ENCODE data around the gene PRG3. TPM values are rescaled to one million over a fixed set of nuclear protein-coding genes. Genes with fewer than 3 reads are reported as not detected.

Gene PRG3
- total RNA-seq, 6 experiments from 2014 or later = not detected

GRCh38 chr11:57327721-57328120, 53.2 kb downstream of the PRG3 start:
- Histone ChIP-seq H3K27me3 (no peaks in the 10 kb centered on the region), H3K4me1 (peaks cover 0 to 24% (median 11%) of the 10 kb centered on the region in 4 donors), H3K27ac (no peak overlapping the region), H3K36me3 (peaks cover 0 to 61% (median 28%) of the 10 kb centered on the region in 4 donors), H3K4me3 (no peak overlapping the region), H3K9me3 (no peaks in the 10 kb centered on the region)
- no peak for TF ChIP-seq CTCF (IDR thresholded peaks at IDR 0.05)
- no peak for TF ChIP-seq POLR2A (IDR thresholded peaks at IDR 0.05)
- 96% methylated on average over 5 of the region's 5 CpGs for WGBS (ENCODE audit: insufficient coverage, low coverage, low lambda C conversion rate, missing lambda C conversion rate)
- intact Hi-C loops (cut with DNase I) = no loop called here
- DNase-seq (no peak), ATAC-seq (no peak)

Other genes starting within 250 kb of the PRG3 start
- under 1 TPM in 5 of 6 experiments, not detected in 1; 0.06 to 0.71 (median 0.13) TPM for gene LRRC55, start 199.2 kb downstream of the PRG3 start, total RNA-seq
- gene APLNR, start 143.9 kb downstream of the PRG3 start, total RNA-seq = 1 to 10 TPM; 1.1 to 3.6 (median 2.1) TPM
- 100 to 1,000 TPM in 2 of 6 experiments, 10 to 100 TPM in 4; 52.4 to 124 (median 92.7) TPM for gene TNKS1BP1, start 56.2 kb downstream of the PRG3 start, total RNA-seq
- 10 to 100 TPM; 24.5 to 47.9 (median 29.9) TPM for gene SSRP1, start 45.3 kb downstream of the PRG3 start, total RNA-seq
- gene P2RX3, start 42.8 kb downstream of the PRG3 start, total RNA-seq = 1 to 10 TPM in 1 of 6 experiments, under 1 TPM in 3, not detected in 2; 0.63 to 2.1 (median 0.77) TPM
- gene PRG2, start 9.5 kb upstream of the PRG3 start, total RNA-seq = 1 to 10 TPM in 1 of 6 experiments, under 1 TPM in 3, not detected in 2; 0.39 to 1.2 (median 0.86) TPM
- 100 to 1,000 TPM; 109 to 259 (median 185) TPM for gene SLC43A3, start 46.0 kb upstream of the PRG3 start, total RNA-seq
- gene RTN4RL2, start 79.4 kb upstream of the PRG3 start, total RNA-seq = 10 to 100 TPM; 12.5 to 54.4 (median 18.6) TPM
- 100 to 1,000 TPM in 3 of 6 experiments, 10 to 100 TPM in 3; 38.9 to 173 (median 106) TPM for gene SLC43A1, start 134.6 kb upstream of the PRG3 start, total RNA-seq
- 10 to 100 TPM; 19.6 to 48.5 (median 39.0) TPM for gene TIMM10, start 149.6 kb upstream of the PRG3 start, total RNA-seq
- not detected for gene SMTNL1, start 156.4 kb upstream of the PRG3 start, total RNA-seq
- 100 to 1,000 TPM in 1 of 6 experiments, 10 to 100 TPM in 5; 36.6 to 124 (median 58.6) TPM for gene UBE2L6, start 186.5 kb upstream of the PRG3 start, total RNA-seq
- 1,000 to 10,000 TPM; 1,903 to 2,571 (median 2,194) TPM for gene SERPING1, start 216.5 kb upstream of the PRG3 start, total RNA-seq

Data from right lobe of liver (tissue), 6 donors.